RKO (cell line): ENCODE measurements around the gene RCN2.
"Not testable (repeated sequence)": the region's sequence is repeated elsewhere in the genome, so short reads cannot be mapped to it uniquely, and the experiment has no call there.

Experiments
- DNase-seq: peaks from one replicate; pipeline ENCODE4 v3.0.0-alpha.2; 2016; ENCODE audit warnings: low spot score

Gene RCN2

GRCh38 chr15:76932135-76932966 lies 802 bp downstream of the RCN2 start:
- DNase-seq: peak; percentile 27

GRCh38 chr15:76935620-76936019 lies 4.1 kb downstream of the RCN2 start:
- DNase-seq: no peak

- DNase-seq: no peak
Observed at GRCh38 chr15:76936671-76937070, 5.1 kb downstream of the RCN2 start.

- no peak for DNase-seq
Observed at GRCh38 chr15:76938752-76939151, 7.2 kb downstream of the RCN2 start.

GRCh38 chr15:76939715-76940114 lies 8.2 kb downstream of the RCN2 start:
- DNase-seq: no peak

- no peak for DNase-seq
Observed at GRCh38 chr15:76941636-76942035, 10.1 kb downstream of the RCN2 start.

- DNase-seq: no peak
Observed at GRCh38 chr15:76942331-76942730, 10.8 kb downstream of the RCN2 start.

- no peak for DNase-seq
Observed at GRCh38 chr15:76945494-76946093, 14.0 kb downstream of the RCN2 start.

GRCh38 chr15:76947454-76947853 lies 15.9 kb downstream of the RCN2 start:
- no peak for DNase-seq

GRCh38 chr15:76951220-76951619 lies 19.7 kb downstream of the RCN2 start:
- DNase-seq: no peak

- DNase-seq: no peak
Observed at GRCh38 chr15:76953913-76954312, 22.4 kb downstream of the RCN2 start.

- no peak for DNase-seq
Observed at GRCh38 chr15:76954744-76955143, 23.2 kb downstream of the RCN2 start.

- no peak for DNase-seq
Observed at GRCh38 chr15:76961268-76962011, 29.9 kb downstream of the RCN2 start.

GRCh38 chr15:76962337-76963013 lies 30.9 kb downstream of the RCN2 start:
- DNase-seq: no peak

- DNase-seq: no peak
Observed at GRCh38 chr15:76963596-76963995, 32.0 kb downstream of the RCN2 start.

GRCh38 chr15:76964157-76964556 lies 32.6 kb downstream of the RCN2 start:
- DNase-seq: no peak

GRCh38 chr15:76966051-76966450 lies 34.5 kb downstream of the RCN2 start:
- DNase-seq: not testable (repeated sequence)

- no peak for DNase-seq
Observed at GRCh38 chr15:76967067-76967466, 35.5 kb downstream of the RCN2 start.

- no peak for DNase-seq
Observed at GRCh38 chr15:76968306-76968705, 36.8 kb downstream of the RCN2 start.

- peak; percentile 16 for DNase-seq
Observed at GRCh38 chr15:76972389-76973361, 41.1 kb downstream of the RCN2 start.

- DNase-seq: no peak
Observed at GRCh38 chr15:76973362-76973743, 41.8 kb downstream of the RCN2 start.
